Esophagus muscularis mucosa (tissue), 3 donors: ENCODE data around the gene LRRC56.

Experiments used
- CTCF ChIP-seq, 3 experiments: fragments of 200-600 bp in 2 of 3; fragments of 450-650 bp in 1 of 3; sonication (generic) in 2 of 3; IDR thresholded peaks; one replicate each; pipeline ENCODE4 v1.5.1; 2017 to 2019; ENCODE audit warnings: antibody characterized with exemption in 3 of 3, mild to moderate bottlenecking in 2 of 3, moderate library complexity in 1 of 3
- POLR2A ChIP-seq: fragments of 450-650 bp; IDR thresholded peaks from one replicate; pipeline ENCODE4 v1.6.1; 2017; ENCODE audit warnings: antibody characterized with exemption, moderate library complexity, mild to moderate bottlenecking, low read depth
- POLR2AphosphoS5 ChIP-seq, 2 donors: sonication (generic); formaldehyde crosslinking; IDR thresholded peaks; one replicate each; pipeline ENCODE4 v1.6.1; 2017; ENCODE audit warnings: antibody characterized with exemption in 2 of 2

GRCh38 chr11:514606-515005 is 22.7 kb upstream of the LRRC56 start:
- TF ChIP-seq POLR2A (no peak), CTCF (IDR thresholded peaks at IDR 0.05) (no peak), POLR2AphosphoS5 (IDR thresholded peaks at IDR 0.05) (no peak)
